Posterior cingulate gyrus (tissue), 11 donors: ENCODE data around the gene MT1E.
"Not testable (repeated sequence)": the region's sequence is repeated elsewhere in the genome, so short reads cannot be mapped to it uniquely, and the experiment has no call there.

ENCODE experiments used
- DNase-seq, 10 donors: peaks; one replicate each; pipeline versions ENCODE4 v3.0.0 to v3.0.0-alpha.2; 2020 to 2021; ENCODE audit warnings: mixed read lengths in 3 of 10
- intact Hi-C: fragments of 100-400 bp; cut with DNase I; formaldehyde crosslinking; loops from one replicate; pipeline ENCODE4 v1.15.1; 2023

Gene MT1E

GRCh38 chr16:56625140-56625942 lies at the start of gene MT1E:
Gene MT1E, plus strand, starts transcription at chr16:56625781. Its CDS starts 71 bp downstream, at chr16:56625852.
- DNase-seq, result peak in 6 of 10 donors; percentile 35 to 91 (median 54)
- intact Hi-C loops, result no loop called here

DNA sequence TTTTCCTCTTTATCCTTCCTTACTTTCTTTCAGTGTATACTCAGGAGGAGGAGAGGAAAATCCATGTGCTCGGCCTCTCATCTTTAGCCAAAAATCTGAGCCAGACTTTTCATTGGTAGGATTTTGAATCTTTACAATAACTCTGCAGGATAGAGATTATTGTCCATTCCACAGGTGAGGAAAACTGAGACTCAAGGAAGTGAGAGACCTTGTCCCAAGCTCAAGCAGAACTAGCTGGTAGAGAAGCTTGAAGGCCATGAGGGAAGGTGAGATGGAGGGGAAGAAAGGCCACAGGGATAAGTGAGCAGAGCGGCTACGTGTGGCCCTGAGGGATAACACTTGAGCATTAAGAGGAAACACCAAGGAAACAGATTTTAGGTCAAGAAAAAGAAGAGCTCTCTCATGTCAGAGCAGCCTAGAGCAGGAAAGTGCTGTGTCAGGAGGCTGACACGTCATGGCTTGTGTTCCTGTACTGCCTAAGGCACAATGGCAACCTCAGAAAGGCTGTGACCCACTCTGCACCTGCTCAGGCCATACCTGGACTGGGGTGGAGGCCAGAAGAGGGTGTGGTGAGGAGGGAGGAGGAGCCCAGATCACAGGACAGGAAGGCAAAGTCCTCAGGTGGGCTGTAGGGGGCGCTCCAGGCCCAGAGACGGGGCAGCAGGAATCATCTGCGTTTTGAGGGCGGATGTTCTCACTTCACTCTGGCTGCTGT lies 48.8 kb upstream of the MT1E start:
- peak in 5 of 10 donors; percentile 50 to 91 (median 63) for DNase-seq
- intact Hi-C loops, result no loop called here

DNA sequence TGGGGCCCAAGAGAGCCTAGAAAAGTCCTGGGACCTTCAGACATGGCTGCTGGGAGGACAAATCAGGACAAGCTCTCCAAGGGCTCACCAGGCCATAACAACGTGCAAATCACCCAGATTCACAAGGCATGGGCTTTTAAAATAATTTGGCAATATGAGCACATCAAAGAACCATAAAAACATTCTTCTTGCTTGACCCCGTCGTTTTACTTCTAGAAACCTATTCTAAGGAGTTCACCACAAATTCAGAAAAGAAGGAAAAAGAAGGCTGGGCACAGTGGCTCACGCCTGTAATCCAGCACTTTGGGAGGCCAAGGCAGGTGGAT lies 48.3 kb upstream of the MT1E start:
- no peak for DNase-seq
- intact Hi-C loops, result no loop called here

DNA sequence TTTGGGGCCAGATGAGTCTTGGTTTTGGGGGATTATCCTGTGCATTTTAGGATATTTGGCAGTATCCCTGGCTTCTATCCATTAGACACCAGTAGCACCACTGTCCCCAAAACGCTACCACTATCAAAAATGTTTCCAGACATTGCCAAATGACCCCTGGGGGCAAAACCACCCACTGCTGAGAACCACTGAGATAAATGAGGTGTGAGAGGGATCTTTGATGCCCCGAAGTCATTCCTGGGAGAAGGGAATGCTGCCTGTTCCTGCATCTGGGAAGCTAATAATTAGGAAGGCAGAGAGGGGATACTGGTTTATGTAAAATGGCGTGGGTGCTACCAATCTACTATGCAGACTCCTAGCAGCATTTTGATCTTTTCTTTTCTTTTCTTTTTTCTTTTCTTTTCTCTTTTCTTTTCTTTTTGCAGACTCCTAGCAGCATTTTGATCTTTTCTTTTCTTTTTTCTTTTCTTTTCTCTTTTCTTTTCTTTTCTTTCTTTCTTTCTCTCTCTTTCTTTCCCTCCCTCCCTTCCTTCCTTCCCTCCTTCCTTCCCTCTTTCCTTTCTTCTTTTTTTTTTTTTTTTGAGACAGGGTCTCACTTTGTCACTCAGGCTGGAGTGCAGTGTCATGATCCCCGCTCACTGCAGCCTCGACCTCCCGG lies 45.1 kb upstream of the MT1E start:
- intact Hi-C loops, result no loop called here
- DNase-seq, result no peak

GRCh38 chr16:56582911-56583310 lies 42.7 kb upstream of the MT1E start:
- intact Hi-C loops, DNase-seq: not testable (repeated sequence)

- intact Hi-C loops, result no loop called here
- DNase-seq, result no peak
Measured at GRCh38 chr16:56583351-56584168, 42.0 kb upstream of the MT1E start.

GRCh38 chr16:56584276-56584675 lies 41.3 kb upstream of the MT1E start:
- DNase-seq, result peak in 1 of 10 donors; percentile 66
- intact Hi-C loops, result no loop called here

GRCh38 chr16:56588781-56589140 lies 36.8 kb upstream of the MT1E start:
- intact Hi-C loops, result no loop called here
- no peak for DNase-seq

- peak; percentile 74 to 98 (median 87) for DNase-seq
- intact Hi-C loops, result no loop called here
Measured at GRCh38 chr16:56589141-56590039, 36.2 kb upstream of the MT1E start, which contains the start of gene MT3. Gene MT3, plus strand, starts transcription at chr16:56589528. Its CDS starts 63 bp downstream, at chr16:56589591.

- DNase-seq, result no peak
Measured at GRCh38 chr16:56591377-56592060, 34.1 kb upstream of the MT1E start.

GRCh38 chr16:56593573-56594291 lies 31.8 kb upstream of the MT1E start:
- intact Hi-C loops, result no loop called here
- no peak for DNase-seq

More at GRCh38 chr16:56591377-56592060, 34.1 kb upstream of the MT1E start:
- intact Hi-C loops, result no loop called here

DNA sequence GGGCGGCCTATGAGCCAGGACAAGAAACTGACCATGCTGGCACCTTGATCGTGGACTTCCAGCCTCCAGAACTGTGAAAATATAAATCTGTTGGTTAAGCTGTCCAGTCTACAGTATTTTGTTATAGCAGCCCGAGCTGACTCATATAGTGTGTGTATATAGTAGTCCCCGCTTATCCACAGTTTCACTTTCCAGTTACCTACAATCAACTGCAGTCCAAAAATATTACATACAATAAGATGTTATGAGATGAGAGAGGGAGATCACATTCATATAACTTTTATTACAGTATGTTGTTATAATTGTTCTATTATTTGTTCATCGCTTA lies 31.3 kb upstream of the MT1E start:
- intact Hi-C loops, result no loop called here
- DNase-seq, result no peak

GRCh38 chr16:56600398-56600999 lies 25.1 kb upstream of the MT1E start:
- intact Hi-C loops, result loop anchor here (2.0 to 10.0 kb wide), 2 partner anchors 86 to 156 kb away; no protein-coding TSS in a partner anchor
- DNase-seq, result peak in 5 of 10 donors; percentile 39 to 90 (median 53)

- intact Hi-C loops, result loop anchor here (2.0 to 10.0 kb wide), 2 partner anchors 87 to 157 kb away; no protein-coding TSS in a partner anchor
- no peak for DNase-seq
Measured at GRCh38 chr16:56601325-56601724, 24.3 kb upstream of the MT1E start.

- intact Hi-C loops, result loop anchor here (1.0 to 10.0 kb wide), 2 partner anchors 99 to 159 kb away; no protein-coding TSS in a partner anchor
- DNase-seq, result peak in 5 of 10 donors; percentile 45 to 87 (median 51)
Measured at GRCh38 chr16:56603589-56603988, 22.0 kb upstream of the MT1E start.

GRCh38 chr16:56604966-56605365 lies 20.6 kb upstream of the MT1E start:
- intact Hi-C loops, result loop anchor here (10.0 kb wide), 1 partner anchor 160 kb away; no protein-coding TSS in a partner anchor
- DNase-seq, result no peak

GRCh38 chr16:56605475-56605874 lies 20.1 kb upstream of the MT1E start:
- intact Hi-C loops, result loop anchor here (10.0 kb wide), 1 partner anchor 161 kb away; no protein-coding TSS in a partner anchor
- DNase-seq, result no peak
